ENCODE measurements around the gene MGAT5B. TPM values are rescaled to one million over a fixed set of nuclear protein-coding genes. Genes with fewer than 3 reads are reported as not detected.

Gene MGAT5B
- total and polyA plus RNA-seq, 2 donors (not counting 1 experiment from before 2014, with no cell fraction given) = 0.15 to 37.8 TPM

GRCh38 chr17:76834870-76835269 is 33.3 kb upstream of the MGAT5B start:
- CTCF ChIA-PET = no interaction called here
- ATAC-seq (ENCODE audit: low read depth) = no peak

GRCh38 chr17:76840443-76840767 is 27.8 kb upstream of the MGAT5B start:
- Histone ChIP-seq H3K4me1 (ENCODE audit: control insufficient read depth in 2 of 2, insufficient read depth in 2 of 2, low read length in 2 of 2) (peaks cover 14 to 17% of the 10 kb centered on the region in 2 donors), H3K36me3 (replicated peaks in 1 of 2; ENCODE audit: control extremely low read depth in 1 of 2, control insufficient read depth in 1 of 2, extremely low read depth in 1 of 2, insufficient read depth in 2 of 2, low read length in 1 of 2) (no peaks in the 10 kb centered on the region), H3K9me3 (ENCODE audit: control extremely low read depth in 1 of 3, control insufficient read depth in 2 of 3, insufficient read depth in 1 of 3, low read length in 2 of 3) (peaks cover 0 to 6% (median 0%) of the 10 kb centered on the region in 3 donors), H3K27me3 (replicated peaks in 1 of 4; ENCODE audit: control extremely low read depth in 1 of 4, control insufficient read depth in 3 of 4, insufficient read depth in 4 of 4, low read length in 3 of 4) (peaks cover 0 to 52% (median 12%) of the 10 kb centered on the region in 4 experiments), H3K27ac (ENCODE audit: low read length in 2 of 2) (no peak overlapping the region), H4K20me1 (ENCODE audit: control insufficient read depth, insufficient read depth, low read length, poor library complexity, severe bottlenecking) (no peaks in the 10 kb centered on the region), H3K4me3 (ENCODE audit: control extremely low read depth in 1 of 5, extremely low read depth in 1 of 5, insufficient read depth in 1 of 5, low read depth in 2 of 5, low read length in 4 of 5) (no peak overlapping the region), H3K9ac (ENCODE audit: low read length) (no peak overlapping the region), H2AFZ (ENCODE audit: insufficient read depth, low read depth, low read length, poor library complexity, severe bottlenecking) (no peak overlapping the region), H3K79me2 (ENCODE audit: control insufficient read depth, insufficient read depth, low read length) (no peaks in the 10 kb centered on the region), H3K4me2 (replicated peaks; ENCODE audit: low read depth, low read length, poor library complexity, severe bottlenecking) (no peak overlapping the region)
- intact Hi-C loops (cut with micrococcal nuclease) = no loop called here
- Mint-ChIP-seq H3K27ac (no peak overlapping the region), H3K9me3 (ENCODE audit: insufficient read depth) (no peaks in the 10 kb centered on the region), H3K4me3 (peak overlapping the region; percentile 46), H3K27me3 (peaks cover 42% of the 10 kb centered on the region), H3K4me1 (peaks cover 21% of the 10 kb centered on the region)
- ATAC-seq (ENCODE audit: low read depth) (no peak), DNase-seq (no peak)
- CTCF ChIA-PET = interaction anchor here (0.8 kb wide), 1 partner anchor 372 kb away, joined by 3 read pairs; no protein-coding TSS in a partner anchor
- WGBS (ENCODE audit: insufficient coverage) = 27% methylated on average over 3 of the region's 3 CpGs
- no peak for TF ChIP-seq EZH2 (IDR thresholded peaks at IDR 0.05; ENCODE audit: borderline replicate concordance, insufficient read depth, low read depth, low read length, poor library complexity, severe bottlenecking)
- TF ChIP-seq, protein P1, sequence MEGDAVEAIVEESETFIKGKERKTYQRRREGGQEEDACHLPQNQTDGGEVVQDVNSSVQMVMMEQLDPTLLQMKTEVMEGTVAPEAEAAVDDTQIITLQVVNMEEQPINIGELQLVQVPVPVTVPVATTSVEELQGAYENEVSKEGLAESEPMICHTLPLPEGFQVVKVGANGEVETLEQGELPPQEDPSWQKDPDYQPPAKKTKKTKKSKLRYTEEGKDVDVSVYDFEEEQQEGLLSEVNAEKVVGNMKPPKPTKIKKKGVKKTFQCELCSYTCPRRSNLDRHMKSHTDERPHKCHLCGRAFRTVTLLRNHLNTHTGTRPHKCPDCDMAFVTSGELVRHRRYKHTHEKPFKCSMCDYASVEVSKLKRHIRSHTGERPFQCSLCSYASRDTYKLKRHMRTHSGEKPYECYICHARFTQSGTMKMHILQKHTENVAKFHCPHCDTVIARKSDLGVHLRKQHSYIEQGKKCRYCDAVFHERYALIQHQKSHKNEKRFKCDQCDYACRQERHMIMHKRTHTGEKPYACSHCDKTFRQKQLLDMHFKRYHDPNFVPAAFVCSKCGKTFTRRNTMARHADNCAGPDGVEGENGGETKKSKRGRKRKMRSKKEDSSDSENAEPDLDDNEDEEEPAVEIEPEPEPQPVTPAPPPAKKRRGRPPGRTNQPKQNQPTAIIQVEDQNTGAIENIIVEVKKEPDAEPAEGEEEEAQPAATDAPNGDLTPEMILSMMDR (IDR thresholded peaks at IDR 0.05) = no peak
- POLR2A ChIA-PET = interaction anchor here (0.6 kb wide), 1 partner anchor 1378 kb away, joined by 5 read pairs; no protein-coding TSS in a partner anchor

More at GRCh38 chr17:76834870-76835269, 33.3 kb upstream of the MGAT5B start:
- Histone ChIP-seq H3K79me2 (ENCODE audit: control insufficient read depth, insufficient read depth, low read length) (no peaks in the 10 kb centered on the region), H4K20me1 (ENCODE audit: control insufficient read depth, insufficient read depth, low read length, poor library complexity, severe bottlenecking) (no peaks in the 10 kb centered on the region), H3K27ac (ENCODE audit: low read length in 2 of 2) (no peak overlapping the region), H3K36me3 (replicated peaks in 1 of 2; ENCODE audit: control extremely low read depth in 1 of 2, control insufficient read depth in 1 of 2, extremely low read depth in 1 of 2, insufficient read depth in 2 of 2, low read length in 1 of 2) (no peaks in the 10 kb centered on the region), H3K4me3 (ENCODE audit: control extremely low read depth in 1 of 5, extremely low read depth in 1 of 5, insufficient read depth in 1 of 5, low read depth in 2 of 5, low read length in 4 of 5) (no peak overlapping the region), H3K4me1 (ENCODE audit: control insufficient read depth in 2 of 2, insufficient read depth in 2 of 2, low read length in 2 of 2) (peaks cover 2% of the 10 kb centered on the region in 2 donors), H3K9ac (ENCODE audit: low read length) (no peak overlapping the region), H2AFZ (ENCODE audit: insufficient read depth, low read depth, low read length, poor library complexity, severe bottlenecking) (no peak overlapping the region), H3K4me2 (replicated peaks; ENCODE audit: low read depth, low read length, poor library complexity, severe bottlenecking) (no peak overlapping the region), H3K9me3 (ENCODE audit: control extremely low read depth in 1 of 3, control insufficient read depth in 2 of 3, insufficient read depth in 1 of 3, low read length in 2 of 3) (no peaks in the 10 kb centered on the region), H3K27me3 (replicated peaks in 1 of 4; ENCODE audit: control extremely low read depth in 1 of 4, control insufficient read depth in 3 of 4, insufficient read depth in 4 of 4, low read length in 3 of 4) (peaks cover 0 to 7% (median 0%) of the 10 kb centered on the region in 4 experiments)
- TF ChIP-seq, protein P1 (IDR thresholded peaks at IDR 0.05) = no peak
- POLR2A ChIA-PET = no interaction called here
- 92% methylated on average over 8 of the region's 9 CpGs for WGBS (ENCODE audit: insufficient coverage)
- Mint-ChIP-seq H3K4me1 (peaks cover 4% of the 10 kb centered on the region), H3K27me3 (peaks cover 13% of the 10 kb centered on the region), H3K4me3 (no peak overlapping the region), H3K27ac (no peak overlapping the region), H3K9me3 (ENCODE audit: insufficient read depth) (no peaks in the 10 kb centered on the region)
- DNase-seq = no peak
- intact Hi-C loops (cut with micrococcal nuclease) = no loop called here

Data from B cell (primary cell).